MM.1S (cell line): ENCODE data around the gene NUDT1.

Experiments
- EZH2 ChIP-seq: fragments of 300-600 bp; sonication (generic); optimal IDR thresholded peaks from 2 replicates; pipeline ENCODE3; 2017; ENCODE audit warnings: low read depth, mild to moderate bottlenecking, antibody characterized with exemption, low read length, mixed read lengths
- EZH2phosphoT487 ChIP-seq: fragments of 300-600 bp; sonication (generic); IDR thresholded peaks from 2 replicates; pipeline ENCODE4 v1.6.1; 2018; ENCODE audit warnings: antibody characterized with exemption, low read length
- TF ChIP-seq, protein P1 (sequence below): fragments of 300-600 bp; sonication (generic); IDR thresholded peaks from 2 replicates; pipeline ENCODE4 v1.5.1; 2016; ENCODE audit warnings: antibody characterized with exemption, low read length, mixed read lengths

DNA sequence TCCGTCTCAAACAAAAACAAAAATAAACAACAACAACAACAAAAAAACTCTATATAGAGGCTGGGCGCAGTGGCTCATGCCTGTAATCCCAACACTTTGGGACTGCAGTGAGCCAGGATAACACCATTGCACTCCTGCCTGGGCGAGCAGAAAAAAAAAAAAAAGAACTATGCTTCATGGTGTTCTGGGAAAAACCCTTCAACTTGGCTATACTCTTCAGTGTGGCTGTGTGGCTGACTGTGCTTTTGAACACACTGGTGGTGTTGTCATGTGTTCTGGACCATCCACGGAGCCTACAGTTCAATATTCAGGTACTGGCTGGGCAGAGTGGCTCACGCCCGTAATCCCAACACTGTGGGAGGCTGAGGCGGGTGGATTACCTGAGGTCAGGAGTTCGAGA is 45.7 kb downstream of the NUDT1 start:
- TF ChIP-seq, protein P1, sequence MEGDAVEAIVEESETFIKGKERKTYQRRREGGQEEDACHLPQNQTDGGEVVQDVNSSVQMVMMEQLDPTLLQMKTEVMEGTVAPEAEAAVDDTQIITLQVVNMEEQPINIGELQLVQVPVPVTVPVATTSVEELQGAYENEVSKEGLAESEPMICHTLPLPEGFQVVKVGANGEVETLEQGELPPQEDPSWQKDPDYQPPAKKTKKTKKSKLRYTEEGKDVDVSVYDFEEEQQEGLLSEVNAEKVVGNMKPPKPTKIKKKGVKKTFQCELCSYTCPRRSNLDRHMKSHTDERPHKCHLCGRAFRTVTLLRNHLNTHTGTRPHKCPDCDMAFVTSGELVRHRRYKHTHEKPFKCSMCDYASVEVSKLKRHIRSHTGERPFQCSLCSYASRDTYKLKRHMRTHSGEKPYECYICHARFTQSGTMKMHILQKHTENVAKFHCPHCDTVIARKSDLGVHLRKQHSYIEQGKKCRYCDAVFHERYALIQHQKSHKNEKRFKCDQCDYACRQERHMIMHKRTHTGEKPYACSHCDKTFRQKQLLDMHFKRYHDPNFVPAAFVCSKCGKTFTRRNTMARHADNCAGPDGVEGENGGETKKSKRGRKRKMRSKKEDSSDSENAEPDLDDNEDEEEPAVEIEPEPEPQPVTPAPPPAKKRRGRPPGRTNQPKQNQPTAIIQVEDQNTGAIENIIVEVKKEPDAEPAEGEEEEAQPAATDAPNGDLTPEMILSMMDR, result no peak
- TF ChIP-seq EZH2 (no peak), EZH2phosphoT487 (no peak)
